Suppressor macrophage treated with lipopolysaccharide for 1 hour (primary cell): ENCODE results near the gene AK1.

Experiments
- DNase-seq, 3 donors: peaks; one replicate each; pipeline ENCODE4 v3.0.0-alpha.2; 2020 to 2022

The AK1 gene

GRCh38 chr9:127877566-127877998 lies at the start of gene AK1:
TSS of gene AK1 (minus strand) at chr9:127877675. CDS start at chr9:127874617, 3,058 bp downstream.
- peak in 2 of 3 donors; percentile 50 to 63 for DNase-seq

- DNase-seq: no peak
Observed at GRCh38 chr9:127926906-127927200, 49.4 kb upstream of the AK1 start.

- no peak for DNase-seq
Observed at GRCh38 chr9:127925959-127926905, 48.8 kb upstream of the AK1 start.

- no peak for DNase-seq
Observed at GRCh38 chr9:127924736-127925444, 47.4 kb upstream of the AK1 start.

- no peak for DNase-seq
Observed at GRCh38 chr9:127923771-127924170, 46.3 kb upstream of the AK1 start.

GRCh38 chr9:127923046-127923445 lies 45.6 kb upstream of the AK1 start:
- DNase-seq: no peak

- DNase-seq: peak; percentile 66 to 83 (median 76)
Observed at GRCh38 chr9:127921557-127922120, 44.2 kb upstream of the AK1 start.

GRCh38 chr9:127920794-127921193 lies 43.3 kb upstream of the AK1 start:
- no peak for DNase-seq

- DNase-seq: peak; percentile 95 to 96 (median 95)
Observed at GRCh38 chr9:127919253-127919815, 41.9 kb upstream of the AK1 start.

GRCh38 chr9:127918183-127919107 lies 41.0 kb upstream of the AK1 start:
- DNase-seq: peak in 1 of 3 donors; percentile 26

GRCh38 chr9:127917603-127918002 lies 40.1 kb upstream of the AK1 start:
- peak; percentile 41 to 56 (median 55) for DNase-seq

- peak; percentile 96 to 99 (median 98) for DNase-seq
Observed at GRCh38 chr9:127916720-127917581, 39.5 kb upstream of the AK1 start, which contains the start of gene ST6GALNAC4. TSS of gene ST6GALNAC4 (minus strand) at chr9:127917041. CDS start at chr9:127916419, 622 bp downstream.

GRCh38 chr9:127915801-127916719 lies 38.6 kb upstream of the AK1 start:
- DNase-seq: peak in 1 of 3 donors; percentile 21

GRCh38 chr9:127915325-127915752 lies 37.9 kb upstream of the AK1 start:
- peak in 1 of 3 donors; percentile 40 for DNase-seq

- DNase-seq: no peak
Observed at GRCh38 chr9:127913682-127914081, 36.2 kb upstream of the AK1 start.

GRCh38 chr9:127912882-127913281 lies 35.4 kb upstream of the AK1 start:
- no peak for DNase-seq

GRCh38 chr9:127912296-127912695 lies 34.8 kb upstream of the AK1 start:
- DNase-seq: no peak

GRCh38 chr9:127910613-127911205 lies 33.2 kb upstream of the AK1 start:
- DNase-seq: no peak

GRCh38 chr9:127909839-127910273 lies 32.4 kb upstream of the AK1 start:
- DNase-seq: no peak

GRCh38 chr9:127908660-127908926 lies 31.1 kb upstream of the AK1 start:
- no peak for DNase-seq
